GM19351 (cell line): ENCODE data around the gene POTEF.
"Not testable (repeated sequence)": the region's sequence is repeated elsewhere in the genome, so short reads cannot be mapped to it uniquely, and the experiment has no call there.

Experiments used
- ATAC-seq: cut with Tn5 transposase; IDR thresholded peaks from one replicate; pipeline ENCODE4 v1.9.1; 2021; ENCODE audit warnings: mild to moderate bottlenecking, moderate library complexity; ENCODE audit not compliant: unreplicated experiment

Gene POTEF

DNA sequence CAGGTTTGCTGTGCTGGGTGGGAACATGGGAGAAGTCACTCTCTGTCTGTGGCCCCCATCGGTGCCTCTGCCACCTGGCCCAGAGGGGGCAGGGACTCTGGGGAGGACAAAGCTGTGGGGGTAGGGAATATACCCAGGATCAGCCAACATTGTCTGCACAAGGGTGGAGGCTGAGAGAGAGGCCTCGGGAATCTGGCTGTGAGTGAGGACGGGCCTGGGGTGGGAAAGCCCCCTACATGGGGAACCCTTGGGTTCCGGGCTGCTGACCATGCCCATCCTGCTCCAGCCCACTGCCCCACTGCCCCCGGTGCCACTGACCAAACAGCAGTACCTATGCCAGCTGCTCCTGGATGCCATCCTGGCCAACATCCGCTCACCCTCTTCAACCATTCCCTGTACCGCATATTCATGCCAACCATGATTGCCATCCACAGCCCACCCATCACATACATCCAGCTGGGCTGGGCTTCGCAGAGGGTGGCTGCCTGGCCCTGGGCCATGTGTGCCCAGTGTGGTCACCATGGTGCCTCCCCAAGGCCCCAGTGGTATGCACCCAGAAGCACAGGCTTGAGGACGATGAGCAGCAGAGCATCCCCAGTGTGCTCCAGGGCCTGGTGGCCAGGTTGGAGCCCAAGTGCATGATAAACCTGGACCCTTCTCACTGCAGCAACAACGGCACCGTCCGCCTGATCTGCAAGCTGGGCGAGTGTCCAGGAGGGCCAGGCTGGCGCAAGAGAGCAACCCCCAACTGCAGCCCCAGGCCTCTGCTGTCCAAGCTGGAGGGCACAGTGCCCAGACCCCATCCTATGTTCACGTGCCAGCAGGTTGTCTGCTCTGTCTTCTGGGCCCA is 6.9 kb upstream of the POTEF start:
- no peak for ATAC-seq

DNA sequence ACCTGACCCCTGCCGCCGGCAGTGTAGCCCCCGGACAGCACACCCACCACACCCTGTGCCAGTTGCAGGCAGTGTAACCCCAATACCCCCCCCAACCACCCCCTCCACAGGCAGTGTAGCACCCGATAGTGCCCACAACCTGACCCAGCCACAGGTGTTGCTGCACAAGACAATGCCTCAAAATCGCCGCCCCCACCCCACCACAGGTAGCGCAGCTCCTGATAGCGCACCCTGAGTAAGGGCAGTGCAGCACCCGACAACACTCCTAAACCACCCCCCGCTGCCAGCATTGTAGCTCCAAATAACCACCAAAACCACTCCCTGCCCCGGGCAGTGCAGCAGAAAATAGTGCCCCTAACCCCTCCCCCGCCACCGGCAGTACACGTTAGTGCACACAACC is 558 bp downstream of the POTEF start:
- ATAC-seq = not testable (repeated sequence)

DNA sequence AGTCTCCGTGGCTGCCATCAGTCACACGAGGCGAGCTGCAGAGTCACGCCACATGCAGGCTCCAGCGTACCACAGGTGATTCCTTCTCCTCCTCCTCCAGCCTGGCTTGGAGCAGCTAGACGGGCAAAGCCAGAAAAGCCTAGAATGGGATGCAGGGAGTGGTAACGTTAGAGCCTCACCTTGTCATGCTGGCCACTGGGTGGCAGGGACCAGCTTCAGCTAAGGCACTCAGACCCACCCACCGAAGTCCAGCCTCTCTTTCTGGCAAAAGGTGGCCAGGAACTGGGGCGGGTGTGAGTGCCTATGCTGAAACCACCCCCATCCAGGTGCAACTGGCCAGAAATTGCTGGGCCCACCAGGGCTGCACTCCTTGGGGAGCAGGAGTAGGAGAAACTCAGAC is 1.3 kb downstream of the POTEF start:
- ATAC-seq = not testable (repeated sequence)

DNA sequence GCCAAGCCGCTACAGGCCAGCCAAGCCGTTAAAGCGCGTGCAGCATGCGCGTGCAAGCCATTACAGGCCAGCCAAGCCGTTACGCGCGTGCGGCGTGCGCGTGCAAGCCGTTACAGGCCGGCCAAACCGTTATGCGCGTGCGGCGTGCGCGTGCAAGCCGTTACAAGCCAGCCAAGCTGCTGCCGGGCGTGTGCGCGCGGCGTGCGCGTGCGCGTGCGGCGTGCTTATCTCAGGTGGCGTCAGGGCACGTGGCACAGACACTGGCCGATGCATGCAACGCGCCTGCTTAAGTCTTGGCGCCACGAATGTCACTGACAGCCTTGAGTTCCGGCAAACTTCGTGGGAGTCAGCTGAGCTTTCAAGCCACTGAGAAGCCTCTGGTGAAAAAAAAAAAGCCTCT is 8.1 kb downstream of the POTEF start:
- not testable (repeated sequence) for ATAC-seq

DNA sequence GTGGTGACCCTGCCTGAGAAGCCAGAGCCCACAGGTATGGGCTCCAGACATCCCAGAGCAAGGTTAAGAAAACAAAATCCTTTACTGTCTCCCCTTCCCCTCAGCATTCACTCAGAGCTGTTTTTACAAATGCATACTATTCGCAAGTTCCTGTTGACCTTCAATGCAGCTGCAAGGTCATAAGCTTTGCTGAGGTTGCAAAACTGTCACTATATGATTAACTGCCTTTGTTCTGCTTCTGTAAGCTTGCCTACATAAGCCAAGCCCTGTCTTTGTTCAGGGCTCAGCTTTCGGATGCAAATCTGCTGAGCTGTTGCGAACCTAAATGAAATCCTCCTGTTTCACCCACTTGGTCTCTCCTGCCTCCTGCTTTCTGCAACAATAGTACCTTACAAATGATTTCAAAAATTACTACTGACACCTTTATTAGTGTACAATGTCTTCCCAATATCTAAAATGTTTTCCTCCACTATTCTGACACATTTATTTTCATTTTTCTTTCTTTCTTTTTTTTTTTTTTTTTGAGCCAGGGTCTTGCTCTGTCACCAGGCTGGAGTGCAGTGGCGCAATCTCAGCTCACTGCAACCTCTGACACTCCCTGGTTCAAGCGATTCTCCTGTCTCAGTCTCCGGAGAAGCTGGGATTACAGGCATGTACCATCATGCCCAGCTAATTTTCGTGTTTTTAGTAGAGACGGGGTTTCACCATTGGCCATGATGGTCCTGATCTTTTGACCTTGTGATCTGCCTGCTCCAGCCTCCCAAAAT is 26.2 kb downstream of the POTEF start:
- ATAC-seq = not testable (repeated sequence)

DNA sequence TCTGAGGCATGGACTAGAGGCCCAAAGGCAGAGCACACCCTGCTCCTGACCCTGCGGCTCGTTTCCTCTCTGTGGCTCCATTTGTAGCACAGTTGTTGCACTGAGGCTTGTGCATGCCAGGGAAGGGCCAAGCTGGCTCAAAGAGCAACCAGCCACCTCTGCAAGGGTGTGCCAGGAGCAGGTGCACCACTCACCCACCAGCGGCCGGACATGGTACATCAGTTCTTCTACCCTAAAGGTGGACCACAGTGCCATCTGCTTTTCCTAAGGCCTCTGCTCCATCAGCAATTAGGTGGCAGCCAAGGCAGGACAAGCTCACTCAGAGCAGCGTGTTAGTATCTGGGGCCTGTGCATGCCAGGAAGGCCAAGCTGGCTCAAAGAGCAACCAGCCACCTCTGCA is 66.4 kb downstream of the POTEF start:
- ATAC-seq = not testable (repeated sequence)

DNA sequence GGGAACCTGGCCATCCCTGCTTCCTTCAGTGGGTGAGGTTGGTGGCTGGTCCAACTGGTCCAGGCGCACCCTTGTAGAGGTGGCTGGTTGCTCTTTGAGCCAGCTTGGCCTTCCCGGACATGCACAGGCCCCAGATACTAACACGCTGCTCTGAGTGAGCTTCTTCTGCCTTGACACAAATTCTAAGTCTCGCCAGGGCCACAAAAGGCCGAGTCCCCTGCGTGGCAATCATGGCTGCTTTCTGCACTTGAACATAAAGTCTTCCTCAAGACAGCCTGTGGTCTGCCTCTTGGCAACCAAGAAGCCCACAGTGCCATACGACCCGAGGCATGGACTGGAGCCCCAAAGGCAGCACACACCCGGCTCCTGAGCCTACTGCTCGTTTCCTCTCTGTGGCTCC is 69.0 kb downstream of the POTEF start:
- ATAC-seq = not testable (repeated sequence)

DNA sequence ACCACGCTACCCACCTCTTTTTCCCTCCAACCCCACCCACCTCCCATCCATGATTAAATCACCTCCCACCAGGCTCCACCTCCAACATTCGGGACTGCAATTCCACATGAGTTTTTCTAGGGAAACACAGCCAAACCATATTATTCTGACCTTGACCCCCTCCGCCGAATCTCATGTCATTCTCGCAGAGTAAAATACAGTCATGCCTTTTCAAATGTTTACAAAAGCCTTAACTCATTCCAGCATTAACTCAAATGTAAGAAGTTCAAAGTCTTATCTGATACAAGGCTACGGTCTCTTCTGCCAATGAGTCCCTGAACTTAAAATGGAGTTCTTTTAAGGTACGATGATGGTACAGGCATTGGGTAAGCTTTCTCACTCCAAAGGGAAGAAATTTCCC is 72.7 kb downstream of the POTEF start:
- not testable (repeated sequence) for ATAC-seq

DNA sequence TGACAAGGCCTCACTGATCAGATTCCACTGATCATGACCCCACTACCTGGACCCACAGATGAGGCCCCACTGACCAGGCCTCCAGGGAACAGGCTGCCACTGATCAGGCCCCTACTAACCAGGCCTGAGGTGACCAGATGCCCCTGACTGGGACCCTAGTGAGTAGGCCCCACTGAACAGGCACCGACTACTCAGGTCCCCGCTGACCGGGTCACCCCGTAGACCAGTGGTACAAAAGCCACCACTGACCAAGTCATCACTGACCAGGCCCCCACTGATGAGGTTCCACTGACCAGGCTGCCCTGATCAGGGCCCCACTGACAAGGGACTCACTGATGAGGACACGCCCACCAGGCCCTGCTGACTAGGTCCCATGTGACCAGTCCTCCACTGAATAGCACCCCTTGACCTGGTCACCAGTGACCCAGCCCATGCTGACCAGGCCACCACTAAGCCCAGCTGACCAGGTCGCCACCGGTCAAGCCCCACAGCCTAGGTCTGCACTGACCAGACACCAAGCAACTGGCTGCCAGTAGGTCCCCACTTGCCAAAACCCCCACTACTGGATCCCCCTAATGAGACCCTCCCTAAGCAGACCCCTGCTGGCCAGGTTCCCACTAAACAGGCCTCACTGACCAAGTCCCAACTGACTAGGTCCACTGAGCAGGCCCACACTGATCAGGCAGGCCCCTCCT is 75.7 kb downstream of the POTEF start:
- not testable (repeated sequence) for ATAC-seq

DNA sequence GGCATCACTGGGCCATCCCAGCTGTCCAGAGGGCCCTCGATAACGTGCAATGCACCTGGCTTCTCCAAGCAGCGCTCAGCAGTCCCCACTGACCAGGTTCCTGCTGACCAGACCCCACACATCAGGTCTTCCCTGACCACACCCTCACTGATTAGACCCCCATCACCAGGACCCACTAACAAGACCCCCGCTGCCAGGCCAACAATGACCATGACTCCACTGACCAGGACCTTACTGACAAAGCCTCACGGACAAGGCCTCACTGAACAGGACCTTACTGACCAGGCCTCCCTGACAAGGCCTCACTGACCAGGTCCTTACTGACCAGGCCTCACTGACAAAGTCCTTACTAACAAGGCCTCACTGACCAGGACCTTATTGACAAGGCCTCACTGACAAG is 76.6 kb downstream of the POTEF start:
- ATAC-seq = not testable (repeated sequence)

DNA sequence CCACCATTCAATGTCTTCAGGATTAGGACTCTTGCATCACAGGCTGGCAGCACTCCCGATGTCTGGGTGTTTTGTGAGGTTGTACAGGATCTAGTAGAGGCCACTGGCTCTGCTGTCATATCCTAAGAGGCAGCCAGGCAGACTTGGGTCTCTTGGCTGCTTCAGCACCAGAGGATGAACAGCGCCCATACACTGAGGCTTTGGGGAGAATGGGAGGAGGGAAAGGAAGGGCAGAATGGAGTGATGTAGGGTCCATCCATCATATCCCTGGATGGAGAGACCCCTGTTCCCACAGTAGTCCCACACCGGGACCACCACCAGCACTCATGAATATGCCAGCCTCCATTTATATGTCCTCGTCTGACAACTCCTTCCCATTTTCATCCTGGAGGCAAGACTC is 80.6 kb downstream of the POTEF start:
- not testable (repeated sequence) for ATAC-seq

DNA sequence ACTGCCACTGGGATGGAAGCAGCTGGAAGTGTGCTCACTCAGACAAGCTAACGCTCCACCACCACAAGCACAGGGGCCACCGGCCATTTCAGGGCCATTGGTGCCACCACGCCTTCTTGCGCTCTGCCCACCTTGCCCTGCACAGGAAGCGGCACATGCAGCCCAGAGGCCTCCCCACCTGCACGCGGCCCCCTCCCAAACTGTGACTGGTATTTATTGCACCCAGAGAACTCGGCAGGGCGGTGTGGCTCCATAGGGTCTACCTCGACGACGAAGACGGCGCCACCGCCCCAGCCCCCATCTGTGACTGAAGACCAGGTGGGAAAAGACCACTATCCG is 90.8 kb downstream of the POTEF start:
- ATAC-seq = not testable (repeated sequence)

DNA sequence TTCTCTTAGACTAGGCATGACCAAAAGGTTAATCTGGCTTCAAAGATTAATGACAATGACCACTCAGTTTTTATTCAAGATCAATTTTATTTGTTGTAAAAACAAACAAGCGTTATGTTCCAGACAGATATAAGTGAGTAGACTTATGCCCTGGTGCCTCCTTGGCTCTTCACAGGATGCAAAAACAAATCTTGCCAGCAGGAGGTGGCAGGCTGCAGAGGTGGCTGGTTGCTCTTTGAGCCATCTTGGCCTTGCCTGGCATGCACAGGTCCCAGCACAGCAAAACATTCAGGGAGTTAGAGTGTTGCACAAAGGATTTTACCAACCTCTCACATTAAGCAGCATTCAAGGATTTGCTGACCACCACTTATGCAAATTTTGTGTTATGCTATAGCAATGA is 103.1 kb downstream of the POTEF start:
- ATAC-seq = not testable (repeated sequence)
